Activated B cell treated with CpG ODN at 0.5 μM for 24 hours (primary cell): Measurements from ENCODE around the gene TRAF3. TPM values are rescaled to one million over a fixed set of nuclear protein-coding genes. Genes with fewer than 3 reads are reported as not detected.

ENCODE experiments used
- ATAC-seq: fragments of 200-7000 bp; cut with Tn5 transposase; one replicate; pipeline ENCODE4 v1.10.0; 2021; ENCODE audit warnings: low read depth, mild to moderate bottlenecking, moderate library complexity
- CTCF ChIA-PET: fragments of 350-600 bp; sonication (Branson Sonifier 250); formaldehyde crosslinking; loops from one replicate; lab custom pipeline; 2021; ENCODE audit warnings: antibody characterized with exemption; lab: Charles Lee
- POLR2A ChIA-PET: fragments of 350-600 bp; sonication (Branson Sonifier 250); formaldehyde crosslinking; loops from one replicate; lab custom pipeline; 2021; ENCODE audit warnings: antibody characterized with exemption; lab: Charles Lee
- DNase-seq: peaks from one replicate; pipeline ENCODE4 v3.0.0; 2022
- H3K27ac Mint-ChIP-seq: one replicate; pipeline ENCODE4 v1.8.0; 2020; ENCODE audit warnings: mixed read lengths
- H3K27me3 Mint-ChIP-seq: one replicate; pipeline ENCODE4 v1.8.0; 2021; ENCODE audit warnings: mixed read lengths
- H3K36me3 Mint-ChIP-seq: one replicate; pipeline ENCODE4 v1.8.0; 2021; ENCODE audit warnings: low read depth, mixed read lengths
- H3K4me1 Mint-ChIP-seq: one replicate; pipeline ENCODE4 v1.8.0; 2021; ENCODE audit warnings: mixed read lengths
- H3K4me3 Mint-ChIP-seq: one replicate; pipeline ENCODE4 v1.8.0; 2020; ENCODE audit warnings: mild to moderate bottlenecking, mixed read lengths
- H3K9me3 Mint-ChIP-seq: one replicate; pipeline ENCODE4 v1.8.0; 2020; ENCODE audit warnings: mixed read lengths
- intact Hi-C: fragments of 100-400 bp; cut with micrococcal nuclease; formaldehyde crosslinking; loops from one replicate; pipeline ENCODE4 v1.15.1; 2024
- total RNA-seq: library from RNA; stranded (reverse); gene quantifications from 2 replicates; pipeline ENCODE4 v1.2.3, GENCODE V29; 2022
- TF ChIP-seq, protein P1 (sequence below): fragments of 200-600 bp; IDR thresholded peaks from one replicate; pipeline ENCODE4 v1.8.0; 2022; ENCODE audit warnings: antibody characterized with exemption, mild to moderate bottlenecking

The TRAF3 gene
- total RNA-seq, 1 donor from 2014 or later, result 120 TPM

GRCh38 chr14:102920273-102920997 is 143.2 kb downstream of the TRAF3 start:
- DNase-seq (no peak), ATAC-seq (no peak)
- CTCF ChIA-PET, result no interaction called here
- Mint-ChIP-seq H3K27me3 (peaks cover 4% of the 10 kb centered on the region), H3K4me3 (no peak overlapping the region), H3K36me3 (no peaks in the 10 kb centered on the region), H3K27ac (no peak overlapping the region), H3K4me1 (peaks cover 9% of the 10 kb centered on the region), H3K9me3 (no peaks in the 10 kb centered on the region)
- TF ChIP-seq, protein P1, sequence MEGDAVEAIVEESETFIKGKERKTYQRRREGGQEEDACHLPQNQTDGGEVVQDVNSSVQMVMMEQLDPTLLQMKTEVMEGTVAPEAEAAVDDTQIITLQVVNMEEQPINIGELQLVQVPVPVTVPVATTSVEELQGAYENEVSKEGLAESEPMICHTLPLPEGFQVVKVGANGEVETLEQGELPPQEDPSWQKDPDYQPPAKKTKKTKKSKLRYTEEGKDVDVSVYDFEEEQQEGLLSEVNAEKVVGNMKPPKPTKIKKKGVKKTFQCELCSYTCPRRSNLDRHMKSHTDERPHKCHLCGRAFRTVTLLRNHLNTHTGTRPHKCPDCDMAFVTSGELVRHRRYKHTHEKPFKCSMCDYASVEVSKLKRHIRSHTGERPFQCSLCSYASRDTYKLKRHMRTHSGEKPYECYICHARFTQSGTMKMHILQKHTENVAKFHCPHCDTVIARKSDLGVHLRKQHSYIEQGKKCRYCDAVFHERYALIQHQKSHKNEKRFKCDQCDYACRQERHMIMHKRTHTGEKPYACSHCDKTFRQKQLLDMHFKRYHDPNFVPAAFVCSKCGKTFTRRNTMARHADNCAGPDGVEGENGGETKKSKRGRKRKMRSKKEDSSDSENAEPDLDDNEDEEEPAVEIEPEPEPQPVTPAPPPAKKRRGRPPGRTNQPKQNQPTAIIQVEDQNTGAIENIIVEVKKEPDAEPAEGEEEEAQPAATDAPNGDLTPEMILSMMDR, result no peak
- POLR2A ChIA-PET, result no interaction called here
- intact Hi-C loops, result no loop called here

DNA sequence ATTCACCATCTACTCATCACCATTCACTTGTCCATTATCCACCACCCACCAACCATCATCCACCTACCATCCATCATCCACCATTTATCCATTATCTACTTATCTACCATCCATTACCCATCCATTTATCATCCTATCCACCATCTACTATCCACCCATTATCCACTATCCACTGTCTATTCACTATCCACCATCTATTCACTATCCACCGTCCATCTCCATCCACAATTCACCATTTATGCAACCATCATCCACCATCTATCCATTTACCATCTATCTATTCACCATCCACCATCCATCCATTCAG is 143.7 kb downstream of the TRAF3 start:
- Mint-ChIP-seq H3K4me1 (peaks cover 9% of the 10 kb centered on the region), H3K27ac (no peak overlapping the region), H3K36me3 (no peaks in the 10 kb centered on the region), H3K4me3 (no peak overlapping the region), H3K27me3 (peaks cover 6% of the 10 kb centered on the region), H3K9me3 (no peaks in the 10 kb centered on the region)
- intact Hi-C loops, result no loop called here
- DNase-seq (no peak), ATAC-seq (no peak)
- ChIA-PET CTCF (no interaction called here), POLR2A (no interaction called here)
- TF ChIP-seq, protein P1, result no peak

GRCh38 chr14:102922490-102923200 is 145.4 kb downstream of the TRAF3 start, which contains the start of gene AMN:
Gene AMN, plus strand, starts transcription at chr14:102922663. Its CDS starts 26 bp downstream, at chr14:102922689.
- ChIA-PET CTCF (no interaction called here), POLR2A (no interaction called here)
- H3K36me3 Mint-ChIP-seq, result no peaks in the 10 kb centered on the region
- peak within 1 kb of the TSS; percentile 72 for H3K4me3 Mint-ChIP-seq
- intact Hi-C loops, result no loop called here
- H3K27ac Mint-ChIP-seq, result no peak within 1 kb of the TSS
- no peak for DNase-seq
- TF ChIP-seq, protein P1, result no peak
- H3K9me3 Mint-ChIP-seq, result no peaks in the 10 kb centered on the region
- peaks cover 6% of the 10 kb centered on the region for H3K27me3 Mint-ChIP-seq
- peak; percentile 23 for ATAC-seq
- H3K4me1 Mint-ChIP-seq, result peaks cover 9% of the 10 kb centered on the region

- no peak for DNase-seq
- H3K4me1 Mint-ChIP-seq, result peaks cover 12% of the 10 kb centered on the region
- TF ChIP-seq, protein P1, result no peak
- intact Hi-C loops, result no loop called here
- CTCF ChIA-PET, result no interaction called here
- H3K36me3 Mint-ChIP-seq, result no peaks in the 10 kb centered on the region
- no peak for ATAC-seq
- H3K9me3 Mint-ChIP-seq, result no peaks in the 10 kb centered on the region
- peak overlapping the region; percentile 72 for H3K4me3 Mint-ChIP-seq
- no peak overlapping the region for H3K27ac Mint-ChIP-seq
- H3K27me3 Mint-ChIP-seq, result peaks cover 6% of the 10 kb centered on the region
- POLR2A ChIA-PET, result no interaction called here
Measured at GRCh38 chr14:102923201-102923924, 146.1 kb downstream of the TRAF3 start.

GRCh38 chr14:102923925-102924486 is 146.8 kb downstream of the TRAF3 start:
- Mint-ChIP-seq H3K4me3 (no peak overlapping the region), H3K27me3 (peaks cover 6% of the 10 kb centered on the region), H3K9me3 (no peaks in the 10 kb centered on the region), H3K4me1 (peaks cover 15% of the 10 kb centered on the region), H3K36me3 (no peaks in the 10 kb centered on the region), H3K27ac (no peak overlapping the region)
- ATAC-seq, result no peak
- ChIA-PET POLR2A (no interaction called here), CTCF (no interaction called here)
- TF ChIP-seq, protein P1, result no peak
- DNase-seq, result no peak
- intact Hi-C loops, result no loop called here
